Measurements from ENCODE around the gene CABCOCO1. TPM values are rescaled to one million over a fixed set of nuclear protein-coding genes. Genes with fewer than 3 reads are reported as not detected.

Gene CABCOCO1
- total RNA-seq, 1 experiment from 2014 or later, result not detected

DNA sequence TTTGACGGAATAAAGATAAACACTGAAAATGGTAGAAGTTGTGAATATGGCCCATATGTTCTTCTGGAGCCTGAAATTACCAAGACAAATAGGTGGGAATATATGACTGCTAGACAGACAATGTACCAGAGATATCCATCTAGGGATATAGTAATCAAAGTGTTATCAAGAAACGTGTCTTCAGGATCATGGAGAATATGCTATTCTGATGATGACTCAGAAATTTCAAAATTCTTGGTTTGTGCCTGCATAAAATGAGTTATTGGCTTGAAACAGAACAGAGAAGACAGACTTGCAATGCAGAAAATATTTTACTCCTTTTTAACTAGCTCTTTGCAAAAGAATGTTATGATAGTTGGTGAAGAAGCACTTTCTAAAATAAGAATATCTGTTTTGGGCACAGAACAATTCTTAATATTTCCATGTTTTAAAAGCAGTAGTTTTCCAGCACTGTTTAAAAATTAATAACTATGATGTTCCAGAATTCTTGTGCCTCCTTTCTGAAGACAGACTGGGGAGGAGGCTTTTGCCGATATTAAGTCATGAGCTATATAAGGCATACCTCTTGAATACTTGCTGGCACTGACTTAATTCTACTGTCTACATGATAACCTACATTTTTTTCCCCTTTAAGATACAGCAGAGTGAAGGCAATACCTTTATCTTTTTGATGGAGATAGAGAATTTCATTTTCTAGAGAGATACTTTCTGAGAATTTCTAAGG is 34.4 kb upstream of the CABCOCO1 start:
- RAD21 ChIA-PET (ENCODE audit: low non-redundant PET in 1 of 2, low total read pairs in 2 of 2, uncharacterized antibody in 2 of 2, unreplicated experiment in 2 of 2), result no interaction called here
- TF ChIP-seq EGR1 (IDR thresholded peaks at IDR 0.05; ENCODE audit: low read depth) (no peak), JUND (IDR thresholded peaks at IDR 0.05) (no peak), FOSL1 (IDR thresholded peaks at IDR 0.05; ENCODE audit: low read depth) (no peak), EZH2 (IDR thresholded peaks at IDR 0.05) (no peak), TCF7L2 (IDR thresholded peaks at IDR 0.05; ENCODE audit: borderline replicate concordance, extremely low read depth, insufficient read depth, insufficient read length) (no peak), ELF1 (IDR thresholded peaks at IDR 0.05; ENCODE audit: borderline replicate concordance, low read depth) (no peak), ZFX (IDR thresholded peaks at IDR 0.05) (no peak)
- H3K4me3 ChIP-seq (replicated peaks in 1 of 2; ENCODE audit: low read depth in 1 of 2, low read length in 2 of 2), result no peak overlapping the region
- H3K9me2 ChIP-seq (ENCODE audit: insufficient read depth), result no peaks in the 10 kb centered on the region
- ATAC-seq (no peak), DNase-seq (ENCODE audit: low read depth, low spot score) (no peak)
- H3K27me3 ChIP-seq (ENCODE audit: insufficient read depth, low read length), result no peaks in the 10 kb centered on the region
- no peaks in the 10 kb centered on the region for H4K20me1 ChIP-seq (ENCODE audit: insufficient read depth)
- intact Hi-C loops (cut with micrococcal nuclease), result no loop called here
- no peak overlapping the region for H3K27ac ChIP-seq (ENCODE audit: low read depth, low read length)
- POLR2A ChIA-PET, result no interaction called here
- no peak overlapping the region for H3K9ac ChIP-seq (ENCODE audit: low read length)
- no peaks in the 10 kb centered on the region for H3K36me3 ChIP-seq (ENCODE audit: control insufficient read depth in 1 of 2, insufficient read depth in 2 of 2, low read length in 2 of 2)
- no peaks in the 10 kb centered on the region for H3K79me2 ChIP-seq (ENCODE audit: insufficient read depth, low read length)
- CTCF ChIA-PET, result interaction anchor here (0.8 kb wide), 1 partner anchor 21 kb away, joined by 3 read pairs; no protein-coding TSS in a partner anchor
- BruUV-seq (replicated peaks), result no TSS peak
- H2AFZ ChIP-seq (ENCODE audit: low read depth, low read length, poor library complexity, severe bottlenecking), result no peak overlapping the region
- H3K9me3 ChIP-seq (ENCODE audit: control insufficient read depth in 1 of 2, insufficient read depth in 1 of 2, low read depth in 1 of 2, low read length in 2 of 2), result no peaks in the 10 kb centered on the region
- H3K4me1 ChIP-seq (ENCODE audit: control insufficient read depth in 1 of 2, insufficient read depth in 2 of 2, low read length in 2 of 2), result no peaks in the 10 kb centered on the region
- no peak overlapping the region for H3K4me2 ChIP-seq (ENCODE audit: low read length)

GRCh38 chr10:61628875-61629513 is 33.7 kb upstream of the CABCOCO1 start:
- POLR2A ChIA-PET, result no interaction called here
- Histone ChIP-seq H3K9me2 (ENCODE audit: insufficient read depth) (no peaks in the 10 kb centered on the region), H3K4me1 (ENCODE audit: control insufficient read depth in 1 of 2, insufficient read depth in 2 of 2, low read length in 2 of 2) (no peaks in the 10 kb centered on the region), H3K27me3 (ENCODE audit: insufficient read depth, low read length) (no peaks in the 10 kb centered on the region), H3K9me3 (ENCODE audit: control insufficient read depth in 1 of 2, insufficient read depth in 1 of 2, low read depth in 1 of 2, low read length in 2 of 2) (no peaks in the 10 kb centered on the region), H2AFZ (ENCODE audit: low read depth, low read length, poor library complexity, severe bottlenecking) (no peak overlapping the region), H3K27ac (ENCODE audit: low read depth, low read length) (no peak overlapping the region), H3K9ac (ENCODE audit: low read length) (no peak overlapping the region), H3K4me3 (replicated peaks in 1 of 2; ENCODE audit: low read depth in 1 of 2, low read length in 2 of 2) (no peak overlapping the region), H3K4me2 (ENCODE audit: low read length) (no peak overlapping the region), H4K20me1 (ENCODE audit: insufficient read depth) (no peaks in the 10 kb centered on the region), H3K79me2 (ENCODE audit: insufficient read depth, low read length) (no peaks in the 10 kb centered on the region), H3K36me3 (ENCODE audit: control insufficient read depth in 1 of 2, insufficient read depth in 2 of 2, low read length in 2 of 2) (no peaks in the 10 kb centered on the region)
- ATAC-seq (no peak), DNase-seq (ENCODE audit: low read depth, low spot score) (no peak)
- intact Hi-C loops (cut with micrococcal nuclease), result no loop called here
- CTCF ChIA-PET, result no interaction called here
- BruUV-seq (replicated peaks), result no TSS peak
- RAD21 ChIA-PET (ENCODE audit: low non-redundant PET in 1 of 2, low total read pairs in 2 of 2, uncharacterized antibody in 2 of 2, unreplicated experiment in 2 of 2), result no interaction called here
- TF ChIP-seq SRF (IDR thresholded peaks at IDR 0.05; ENCODE audit: low read depth), result no peak
- TF ChIP-seq POLR2AphosphoS5 (IDR thresholded peaks at IDR 0.05; ENCODE audit: low read depth, low read length), result no peak
- TF ChIP-seq ZBTB33 (IDR thresholded peaks at IDR 0.05; ENCODE audit: extremely low read depth, insufficient replicate concordance, low read length), result no peak
- no peak for TF ChIP-seq YY1 (IDR thresholded peaks at IDR 0.05; ENCODE audit: extremely low read depth, insufficient replicate concordance, low read depth, low read length)
- no peak for TF ChIP-seq EGR1 (IDR thresholded peaks at IDR 0.05; ENCODE audit: low read depth)
- no peak for TF ChIP-seq RAD21 (IDR thresholded peaks at IDR 0.05; ENCODE audit: low read depth)
- TF ChIP-seq FOSL1 (IDR thresholded peaks at IDR 0.05; ENCODE audit: low read depth), result no peak
- TF ChIP-seq SP1 (IDR thresholded peaks at IDR 0.05; ENCODE audit: low read depth), result no peak
- no peak for TF ChIP-seq EZH2 (IDR thresholded peaks at IDR 0.05)
- TF ChIP-seq ZFX (IDR thresholded peaks at IDR 0.05), result no peak
- TF ChIP-seq MAX (IDR thresholded peaks at IDR 0.05), result no peak
- no peak for TF ChIP-seq ELF1 (IDR thresholded peaks at IDR 0.05; ENCODE audit: borderline replicate concordance, low read depth)

All from HCT116 (cell line).